Muscle layer of colon (tissue), 2 donors: Measurements from ENCODE around the gene ABTB1.
"Not testable (repeated sequence)": the region's sequence is repeated elsewhere in the genome, so short reads cannot be mapped to it uniquely, and the experiment has no call there.

ENCODE experiments used
- H3K27ac ChIP-seq: one replicate; pipeline ENCODE4 v1.7.0; 2013; ENCODE audit warnings: low read depth, mild to moderate bottlenecking, low read length, moderate library complexity
- H3K27me3 ChIP-seq, 2 donors: one replicate each; pipeline ENCODE4 v1.7.0; 2013; ENCODE audit warnings: low read length in 2 of 2, mild to moderate bottlenecking in 2 of 2; ENCODE audit not compliant: insufficient read depth in 2 of 2, control insufficient read depth in 1 of 2
- H3K36me3 ChIP-seq: one replicate; pipeline ENCODE4 v1.7.0; 2013; ENCODE audit warnings: mild to moderate bottlenecking, low read length; ENCODE audit not compliant: insufficient read depth
- H3K4me1 ChIP-seq: one replicate; pipeline ENCODE4 v1.7.0; 2013; ENCODE audit warnings: mild to moderate bottlenecking, low read length; ENCODE audit not compliant: insufficient read depth
- H3K4me3 ChIP-seq, 2 donors: one replicate each; pipeline ENCODE4 v1.7.0; 2013; ENCODE audit warnings: low read length in 2 of 2, low read depth in 1 of 2, mild to moderate bottlenecking in 1 of 2, moderate library complexity in 1 of 2
- H3K9ac ChIP-seq: one replicate; pipeline ENCODE4 v1.7.0; 2013; ENCODE audit warnings: low read length
- H3K9me3 ChIP-seq: one replicate; pipeline ENCODE4 v1.7.0; 2013; ENCODE audit warnings: mild to moderate bottlenecking, low read length
- donor health status: abdominal sarcoma.
- donor health status: Adenocarcinoma of cecum.

Gene ABTB1

GRCh38 chr3:127652246-127652995 lies 20.3 kb upstream of the ABTB1 start:
- Histone ChIP-seq H3K36me3 (no peaks in the 10 kb centered on the region), H3K4me3 (no peak overlapping the region), H3K9me3 (no peaks in the 10 kb centered on the region), H3K27ac (no peak overlapping the region), H3K4me1 (peaks cover 4% of the 10 kb centered on the region), H3K9ac (no peak overlapping the region), H3K27me3 (no peaks in the 10 kb centered on the region)

GRCh38 chr3:127654374-127654773 lies 18.4 kb upstream of the ABTB1 start:
- Histone ChIP-seq H3K27me3 (no peaks in the 10 kb centered on the region), H3K9me3 (no peaks in the 10 kb centered on the region), H3K4me1 (peaks cover 4% of the 10 kb centered on the region), H3K27ac (no peak overlapping the region), H3K36me3 (no peaks in the 10 kb centered on the region), H3K4me3 (no peak overlapping the region), H3K9ac (no peak overlapping the region)

GRCh38 chr3:127654993-127655392 lies 17.8 kb upstream of the ABTB1 start:
- H3K4me1 ChIP-seq, H3K9ac ChIP-seq, H3K9me3 ChIP-seq, H3K27ac ChIP-seq, H3K4me3 ChIP-seq, H3K36me3 ChIP-seq, H3K27me3 ChIP-seq: not testable (repeated sequence)

GRCh38 chr3:127655641-127656040 lies 17.1 kb upstream of the ABTB1 start:
- no peaks in the 10 kb centered on the region for H3K27me3 ChIP-seq
- peaks cover 4% of the 10 kb centered on the region for H3K4me1 ChIP-seq
- no peak overlapping the region for H3K27ac ChIP-seq
- H3K9me3 ChIP-seq: no peaks in the 10 kb centered on the region
- H3K36me3 ChIP-seq: no peaks in the 10 kb centered on the region
- H3K4me3 ChIP-seq: no peak overlapping the region
- H3K9ac ChIP-seq: no peak overlapping the region

- Histone ChIP-seq H3K9me3 (no peaks in the 10 kb centered on the region), H3K9ac (no peak overlapping the region), H3K4me1 (peaks cover 4% of the 10 kb centered on the region), H3K27ac (no peak overlapping the region), H3K36me3 (no peaks in the 10 kb centered on the region), H3K4me3 (no peak overlapping the region), H3K27me3 (no peaks in the 10 kb centered on the region)
These were observed 15.8 kb upstream of the ABTB1 start for GRCh38 chr3:127656906-127657305.

- H3K9me3 ChIP-seq: no peaks in the 10 kb centered on the region
- peaks cover 4% of the 10 kb centered on the region for H3K4me1 ChIP-seq
- H3K27ac ChIP-seq: no peak overlapping the region
- H3K36me3 ChIP-seq: no peaks in the 10 kb centered on the region
- no peak overlapping the region for H3K4me3 ChIP-seq
- no peaks in the 10 kb centered on the region for H3K27me3 ChIP-seq
- no peak overlapping the region for H3K9ac ChIP-seq
These were observed 14.5 kb upstream of the ABTB1 start for GRCh38 chr3:127658234-127658633.

- Histone ChIP-seq H3K9me3 (no peaks in the 10 kb centered on the region), H3K36me3 (no peaks in the 10 kb centered on the region), H3K9ac (no peak overlapping the region), H3K27ac (no peak overlapping the region), H3K4me3 (no peak overlapping the region), H3K4me1 (peaks cover 2% of the 10 kb centered on the region), H3K27me3 (no peaks in the 10 kb centered on the region)
These were observed 12.0 kb upstream of the ABTB1 start for GRCh38 chr3:127660621-127661251.

GRCh38 chr3:127661600-127661999 lies 11.2 kb upstream of the ABTB1 start:
- Histone ChIP-seq H3K4me1 (no peaks in the 10 kb centered on the region), H3K9ac (no peak overlapping the region), H3K27ac (no peak overlapping the region), H3K27me3 (no peaks in the 10 kb centered on the region), H3K36me3 (no peaks in the 10 kb centered on the region), H3K9me3 (no peaks in the 10 kb centered on the region), H3K4me3 (no peak overlapping the region)

GRCh38 chr3:127662001-127662469 lies 10.7 kb upstream of the ABTB1 start:
- Histone ChIP-seq H3K4me1 (no peaks in the 10 kb centered on the region), H3K27ac (no peak overlapping the region), H3K4me3 (no peak overlapping the region), H3K9ac (no peak overlapping the region), H3K9me3 (no peaks in the 10 kb centered on the region), H3K36me3 (no peaks in the 10 kb centered on the region), H3K27me3 (no peaks in the 10 kb centered on the region)

GRCh38 chr3:127663151-127663550 lies 9.6 kb upstream of the ABTB1 start:
- H3K4me3 ChIP-seq: no peak overlapping the region
- no peak overlapping the region for H3K27ac ChIP-seq
- no peaks in the 10 kb centered on the region for H3K4me1 ChIP-seq

GRCh38 chr3:127665165-127665564 lies 7.6 kb upstream of the ABTB1 start:
- no peak overlapping the region for H3K27ac ChIP-seq
- no peaks in the 10 kb centered on the region for H3K36me3 ChIP-seq
- H3K9ac ChIP-seq: no peak overlapping the region
- H3K4me1 ChIP-seq: no peaks in the 10 kb centered on the region
- no peaks in the 10 kb centered on the region for H3K9me3 ChIP-seq
- no peak overlapping the region for H3K4me3 ChIP-seq
- H3K27me3 ChIP-seq: no peaks in the 10 kb centered on the region

More at GRCh38 chr3:127663151-127663550, 9.6 kb upstream of the ABTB1 start:
- Histone ChIP-seq H3K36me3 (no peaks in the 10 kb centered on the region), H3K9me3 (no peaks in the 10 kb centered on the region), H3K9ac (no peak overlapping the region), H3K27me3 (no peaks in the 10 kb centered on the region)

GRCh38 chr3:127665586-127665985 lies 7.2 kb upstream of the ABTB1 start:
- Histone ChIP-seq H3K9me3 (no peaks in the 10 kb centered on the region), H3K9ac (no peak overlapping the region), H3K4me1 (no peaks in the 10 kb centered on the region), H3K27ac (no peak overlapping the region), H3K36me3 (no peaks in the 10 kb centered on the region), H3K27me3 (no peaks in the 10 kb centered on the region), H3K4me3 (no peak overlapping the region)
